HG03064 (cell line): ENCODE results near the gene GRXCR1.

ENCODE experiments used
- ATAC-seq: cut with Tn5 transposase; IDR thresholded peaks from one replicate; pipeline ENCODE4 v1.9.1; 2021; ENCODE audit warnings: low read depth; ENCODE audit not compliant: unreplicated experiment

The GRXCR1 gene

GRCh38 chr4:42892413-42892812, at the start of gene GRXCR1:
GRXCR1 (plus strand) TSS chr4:42892713; CDS start chr4:42893267, 554 bp downstream.
- ATAC-seq: no peak

- no peak for ATAC-seq
These were observed 48.8 kb upstream of the GRXCR1 start for GRCh38 chr4:42843694-42844093.

- ATAC-seq: no peak
These were observed 48.0 kb upstream of the GRXCR1 start for GRCh38 chr4:42844422-42845070.

- ATAC-seq: no peak
These were observed 46.9 kb upstream of the GRXCR1 start for GRCh38 chr4:42845586-42845985.

GRCh38 chr4:42855779-42856178, 36.7 kb upstream of the GRXCR1 start:
- ATAC-seq: no peak

GRCh38 chr4:42865572-42866189, 26.8 kb upstream of the GRXCR1 start:
- ATAC-seq: no peak

- no peak for ATAC-seq
These were observed 21.3 kb upstream of the GRXCR1 start for GRCh38 chr4:42871261-42871660.

- ATAC-seq: no peak
These were observed 20.7 kb upstream of the GRXCR1 start for GRCh38 chr4:42871671-42872290.

GRCh38 chr4:42878863-42879262, 13.7 kb upstream of the GRXCR1 start:
- no peak for ATAC-seq

GRCh38 chr4:42881253-42881652, 11.3 kb upstream of the GRXCR1 start:
- ATAC-seq: no peak

GRCh38 chr4:42891644-42892043, 869 bp upstream of the GRXCR1 start:
- ATAC-seq: no peak

GRCh38 chr4:42895452-42895851, 2.9 kb downstream of the GRXCR1 start:
- ATAC-seq: no peak

- no peak for ATAC-seq
These were observed 12.5 kb downstream of the GRXCR1 start for GRCh38 chr4:42904986-42905385.

GRCh38 chr4:42905591-42905990, 13.1 kb downstream of the GRXCR1 start:
- ATAC-seq: no peak

- no peak for ATAC-seq
These were observed 13.8 kb downstream of the GRXCR1 start for GRCh38 chr4:42906341-42906740.

- ATAC-seq: no peak
These were observed 14.6 kb downstream of the GRXCR1 start for GRCh38 chr4:42906891-42907759.

- ATAC-seq: no peak
These were observed 17.9 kb downstream of the GRXCR1 start for GRCh38 chr4:42910459-42910858.

GRCh38 chr4:42914937-42915336, 22.4 kb downstream of the GRXCR1 start:
- no peak for ATAC-seq

GRCh38 chr4:42915484-42915883, 23.0 kb downstream of the GRXCR1 start:
- ATAC-seq: no peak

GRCh38 chr4:42917296-42917695, 24.8 kb downstream of the GRXCR1 start:
- no peak for ATAC-seq

GRCh38 chr4:42923431-42923830, 30.9 kb downstream of the GRXCR1 start:
- no peak for ATAC-seq
